Endometrial microvascular endothelial cells (primary cell): ENCODE data around the gene CACNA2D2. TPM values are rescaled to one million over a fixed set of nuclear protein-coding genes. Genes with fewer than 3 reads are reported as not detected.

Experiments
- in situ Hi-C: cut with HindIII; loops from 2 replicates; pipeline ENCODE4 v1.10.0; 2017; ENCODE audit warnings: low sequenced_read_pairs, low pct_unique_long_range_greater_than_20kb; ENCODE audit errors: inconsistent ontology term
- total RNA-seq: library from RNA; depleted of rRNA; stranded (reverse); fragments of >200 nt; gene quantifications from one replicate; pipeline ENCODE4 v1.2.3, GENCODE V29; 2015; ENCODE audit errors: inconsistent ontology term

CACNA2D2 gene
- total RNA-seq, 1 donor from 2014 or later, result not detected

DNA sequence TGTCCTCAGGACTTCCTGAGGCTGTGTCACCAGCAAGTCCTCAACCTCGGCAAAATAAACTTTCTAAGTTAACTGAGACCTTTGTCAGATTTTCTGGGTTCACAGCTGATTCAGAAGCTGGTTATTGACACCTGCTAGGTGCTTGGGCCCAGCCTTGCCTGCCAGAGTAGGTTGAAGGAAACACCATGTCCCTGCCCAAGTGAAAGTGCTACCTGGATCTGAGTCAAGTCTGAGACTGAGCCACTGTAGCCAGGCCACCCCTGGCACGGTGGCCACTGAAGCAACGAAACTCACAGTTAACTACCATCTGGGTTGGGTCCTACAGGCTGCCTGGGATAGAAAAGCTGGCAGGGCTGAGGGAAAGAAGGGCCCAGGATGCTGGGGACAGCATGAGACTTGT is 189.1 kb downstream of the CACNA2D2 start:
- in situ Hi-C loops, result no loop called here

Other genes starting within 250 kb of the CACNA2D2 start
- 0.19 TPM for gene SEMA3B, start 234.5 kb downstream of the CACNA2D2 start, total RNA-seq
- not detected for gene LSMEM2, start 224.5 kb downstream of the CACNA2D2 start, total RNA-seq
- gene IFRD2, start 211.2 kb downstream of the CACNA2D2 start, total RNA-seq, result 188 TPM
- gene HYAL3, start 204.2 kb downstream of the CACNA2D2 start, total RNA-seq, result 7.3 TPM
- gene NAA80, start 204.2 kb downstream of the CACNA2D2 start, total RNA-seq, result 11.2 TPM
- 10.3 TPM for gene HYAL1, start 200.1 kb downstream of the CACNA2D2 start, total RNA-seq
- gene HYAL2, start 180.9 kb downstream of the CACNA2D2 start, total RNA-seq, result 432 TPM
- 40.9 TPM for gene TUSC2, start 175.4 kb downstream of the CACNA2D2 start, total RNA-seq
- gene RASSF1, start 162.8 kb downstream of the CACNA2D2 start, total RNA-seq, result 24.7 TPM
- not detected for gene ZMYND10, start 157.9 kb downstream of the CACNA2D2 start, total RNA-seq
- 13.6 TPM for gene NPRL2, start 152.9 kb downstream of the CACNA2D2 start, total RNA-seq
- gene CYB561D2, start 152.8 kb downstream of the CACNA2D2 start, total RNA-seq, result 40.8 TPM
- gene TMEM115, start 144.1 kb downstream of the CACNA2D2 start, total RNA-seq, result 83.0 TPM
- gene C3orf18, start 64.1 kb upstream of the CACNA2D2 start, total RNA-seq, result 0.56 TPM
- 14.7 TPM for gene HEMK1, start 65.9 kb upstream of the CACNA2D2 start, total RNA-seq
- 0.19 TPM for gene CISH, start 108.1 kb upstream of the CACNA2D2 start, total RNA-seq
- 39.4 TPM for gene MAPKAPK3, start 113.5 kb upstream of the CACNA2D2 start, total RNA-seq
- gene DOCK3, start 171.3 kb upstream of the CACNA2D2 start, total RNA-seq, result not detected